Inflammatory macrophage (primary cell): Measurements from ENCODE around the gene KIAA1755.
A peak's percentile ranks its signal among the peaks of the same experiment; 100 is the strongest.

Source experiments
- DNase-seq, 2 donors: peaks; one replicate each; pipeline ENCODE4 v3.0.0-alpha.2; 2020 to 2022

KIAA1755 gene

DNA sequence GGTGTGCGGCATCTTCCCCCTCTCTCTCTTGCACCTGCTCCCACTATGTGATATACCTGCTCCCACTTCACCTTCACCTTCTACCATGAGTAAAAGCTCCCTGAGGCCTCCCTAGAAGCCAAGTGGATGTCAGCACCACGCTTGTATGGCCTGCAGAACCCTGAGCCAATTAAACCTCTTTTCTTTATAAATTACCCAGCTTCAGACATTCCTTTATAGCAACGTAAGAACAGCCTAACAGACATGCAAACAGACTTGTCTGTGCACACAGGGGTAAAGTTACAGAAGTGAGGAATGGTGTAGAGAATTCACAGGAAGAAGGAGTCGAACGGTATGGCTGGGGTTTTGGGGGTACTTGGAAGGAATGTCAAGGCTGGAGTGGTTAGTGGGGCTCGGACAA, 80.7 kb downstream of the KIAA1755 start:
- no peak for DNase-seq

DNA sequence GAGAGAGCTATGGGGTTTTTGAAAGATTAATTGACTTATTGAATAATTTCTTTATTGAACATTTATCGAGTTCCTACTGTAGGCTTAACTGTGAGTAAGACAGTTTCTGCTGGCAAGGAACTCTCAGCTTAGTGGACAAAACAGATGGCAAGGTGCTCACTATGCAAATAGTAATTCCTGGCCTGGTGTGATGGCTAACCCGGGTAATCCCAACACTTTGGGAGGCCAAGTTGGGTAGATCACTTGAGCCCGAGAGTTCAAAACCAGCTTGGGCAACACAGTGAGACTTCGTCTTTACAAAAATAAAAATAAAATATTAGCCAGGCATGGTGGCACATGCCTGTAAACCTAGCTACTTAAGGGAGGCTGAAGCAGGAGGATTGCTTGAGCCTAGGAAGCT, 82.0 kb downstream of the KIAA1755 start:
- no peak for DNase-seq

DNA sequence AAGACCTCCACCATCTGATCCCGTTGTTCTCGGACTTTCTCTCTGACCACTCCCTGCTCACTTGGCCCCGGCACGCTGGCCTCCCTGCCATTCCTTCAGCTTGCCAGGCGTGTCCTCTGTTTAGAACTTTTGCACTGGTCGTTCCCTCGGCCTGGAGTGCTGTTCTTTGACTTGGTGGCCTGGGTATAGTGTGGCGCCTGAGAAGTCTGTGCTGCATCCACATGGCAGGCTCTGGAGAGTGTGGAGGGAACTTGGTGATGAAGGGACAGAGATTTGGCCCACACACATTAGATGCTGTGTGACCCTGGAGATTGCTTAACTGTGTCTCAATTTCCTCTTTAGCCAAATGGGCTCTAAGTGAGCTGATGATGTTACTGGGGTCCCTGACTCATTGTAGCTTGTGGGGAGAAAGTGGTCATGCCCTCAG, 82.5 kb downstream of the KIAA1755 start:
- peak; percentile 90 to 93 for DNase-seq

DNA sequence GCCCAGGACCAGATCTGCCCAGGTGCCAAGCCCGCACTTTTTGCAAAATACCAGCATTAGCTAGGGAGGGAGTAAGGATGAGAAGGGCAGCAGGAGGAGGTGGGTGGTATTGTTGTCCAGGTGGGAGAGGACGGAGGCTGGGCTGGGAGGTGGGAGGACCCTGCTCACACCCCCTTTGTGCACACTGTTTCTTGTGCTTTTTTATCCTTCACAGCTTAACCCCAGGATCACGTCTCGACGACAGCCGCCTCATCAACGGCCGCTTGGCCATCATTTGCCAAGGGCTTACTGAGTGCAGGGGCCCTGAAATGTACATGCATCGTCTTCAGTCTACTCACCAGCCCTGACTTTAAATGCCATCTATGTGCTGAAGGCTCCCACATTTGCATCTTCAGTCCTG, 83.3 kb downstream of the KIAA1755 start:
- no peak for DNase-seq

DNA sequence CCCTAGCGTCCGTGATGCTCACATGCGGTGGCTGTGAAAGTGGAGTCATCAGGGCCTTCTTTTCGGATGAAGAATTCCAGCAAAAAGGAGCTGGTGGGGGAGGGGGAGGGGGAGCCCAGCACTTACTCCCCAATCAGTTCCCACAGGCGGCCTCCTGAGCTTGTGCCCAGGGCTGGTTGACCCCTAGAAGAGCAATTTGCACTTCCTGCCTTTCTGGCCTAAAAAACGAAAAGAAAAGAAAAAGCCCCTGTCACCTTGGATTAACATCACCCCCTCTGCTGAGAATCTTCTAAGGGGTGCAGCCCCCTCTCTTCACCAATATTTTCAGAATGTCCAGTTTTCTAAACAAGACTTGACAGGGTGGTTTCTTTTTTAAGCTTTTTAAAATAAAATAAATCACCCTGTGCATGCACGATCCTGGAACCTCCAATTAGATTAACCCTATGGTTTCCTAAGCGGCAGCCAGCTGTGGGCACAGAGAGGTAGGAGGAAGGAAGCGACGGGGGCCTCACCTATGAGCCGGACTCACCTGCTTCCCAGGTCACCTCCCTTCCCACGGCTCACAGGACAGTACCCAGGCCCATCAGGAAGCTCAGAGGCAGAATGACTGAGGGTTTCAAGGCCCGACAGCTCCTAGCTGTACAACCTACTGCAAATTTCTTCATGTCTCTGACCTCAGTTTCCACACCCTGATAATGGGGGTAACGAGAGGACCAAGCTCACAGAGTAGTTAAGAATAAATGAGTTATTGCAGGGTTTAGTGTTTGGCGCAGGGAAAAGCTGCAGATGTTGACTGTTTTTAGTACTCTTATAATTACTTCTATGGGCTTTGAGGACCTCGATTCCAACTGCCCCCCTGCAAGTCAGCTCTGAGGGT, 85.0 kb downstream of the KIAA1755 start:
- no peak for DNase-seq

DNA sequence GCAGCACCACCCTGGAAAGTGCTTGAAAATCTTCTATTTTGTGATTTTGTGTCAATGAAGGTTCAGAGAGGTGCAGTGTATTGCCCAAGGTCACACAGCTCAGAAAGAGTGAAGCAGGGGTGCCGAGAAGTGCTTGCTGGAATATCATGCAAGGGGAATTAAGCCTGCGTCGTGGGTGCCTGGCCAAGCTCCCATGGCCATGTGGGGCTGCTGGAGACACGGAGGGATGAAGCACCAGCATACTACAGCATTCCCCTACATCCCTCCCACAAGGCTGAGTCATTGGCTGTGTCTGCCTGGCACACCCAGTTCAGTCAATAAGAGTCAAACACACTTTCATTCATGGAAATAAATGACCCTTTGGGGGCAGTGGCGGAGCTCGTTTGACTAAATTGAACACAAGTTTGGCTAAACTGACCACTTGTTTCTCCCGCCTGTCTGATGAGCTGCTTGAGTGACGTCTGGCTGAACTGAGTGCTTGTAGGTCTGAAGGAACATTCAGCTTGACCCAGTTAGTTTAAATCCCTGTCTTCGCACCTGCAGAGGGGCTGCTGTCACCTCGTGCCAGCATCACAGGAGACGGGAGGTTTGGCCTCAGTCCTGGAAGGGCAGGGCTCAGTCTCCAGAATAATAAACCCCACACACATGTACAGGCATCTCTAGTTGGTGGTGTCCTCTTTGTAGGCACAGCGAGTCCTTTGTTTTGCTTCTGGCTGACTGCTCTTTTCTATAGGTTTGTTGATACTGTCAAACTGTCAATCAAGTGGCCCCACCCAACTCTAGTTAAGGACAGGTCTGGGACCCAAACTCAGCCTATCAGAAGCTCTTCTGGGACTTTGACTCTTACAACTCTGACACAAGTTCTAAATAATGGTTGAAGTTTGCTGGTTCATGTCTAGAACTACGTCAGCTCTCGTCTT, 87.0 kb downstream of the KIAA1755 start:
- DNase-seq, result peak; percentile 33 to 72

DNA sequence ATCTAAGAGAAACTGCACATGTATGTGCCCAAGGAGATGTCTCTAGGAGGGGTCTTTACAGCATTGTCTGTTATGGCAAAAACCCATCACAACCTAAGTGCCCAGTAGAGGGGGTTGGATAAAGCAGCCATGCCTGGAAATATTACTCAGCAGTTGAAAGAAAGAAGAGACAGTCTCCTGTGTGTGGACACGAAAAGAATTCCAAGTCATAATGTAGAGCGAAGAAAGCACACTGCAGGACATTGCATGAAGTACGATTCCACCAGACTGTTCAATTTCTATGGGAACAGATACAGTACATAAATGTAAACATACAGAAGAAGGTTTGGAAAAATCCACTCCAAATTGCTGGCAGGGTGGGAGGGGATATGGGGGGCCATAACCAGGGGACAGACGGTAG, 88.1 kb downstream of the KIAA1755 start:
- no peak for DNase-seq

DNA sequence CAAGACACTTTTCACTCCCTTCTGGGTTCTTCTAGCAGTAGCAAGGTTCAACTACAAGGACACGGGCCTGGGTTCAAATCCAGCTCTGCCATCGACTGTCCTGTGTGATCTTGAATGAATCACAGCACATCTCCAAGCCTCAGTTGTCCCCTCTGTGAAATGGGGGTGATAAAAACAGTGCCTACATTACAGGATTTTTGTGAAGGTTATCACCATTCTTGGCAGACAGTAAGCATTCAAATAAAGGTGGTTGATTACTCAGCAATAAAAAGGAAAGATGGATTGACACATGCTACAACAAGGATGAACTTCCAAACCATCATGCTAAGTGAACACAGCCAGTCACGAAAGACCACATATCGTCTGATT, 88.9 kb downstream of the KIAA1755 start:
- DNase-seq, result no peak

DNA sequence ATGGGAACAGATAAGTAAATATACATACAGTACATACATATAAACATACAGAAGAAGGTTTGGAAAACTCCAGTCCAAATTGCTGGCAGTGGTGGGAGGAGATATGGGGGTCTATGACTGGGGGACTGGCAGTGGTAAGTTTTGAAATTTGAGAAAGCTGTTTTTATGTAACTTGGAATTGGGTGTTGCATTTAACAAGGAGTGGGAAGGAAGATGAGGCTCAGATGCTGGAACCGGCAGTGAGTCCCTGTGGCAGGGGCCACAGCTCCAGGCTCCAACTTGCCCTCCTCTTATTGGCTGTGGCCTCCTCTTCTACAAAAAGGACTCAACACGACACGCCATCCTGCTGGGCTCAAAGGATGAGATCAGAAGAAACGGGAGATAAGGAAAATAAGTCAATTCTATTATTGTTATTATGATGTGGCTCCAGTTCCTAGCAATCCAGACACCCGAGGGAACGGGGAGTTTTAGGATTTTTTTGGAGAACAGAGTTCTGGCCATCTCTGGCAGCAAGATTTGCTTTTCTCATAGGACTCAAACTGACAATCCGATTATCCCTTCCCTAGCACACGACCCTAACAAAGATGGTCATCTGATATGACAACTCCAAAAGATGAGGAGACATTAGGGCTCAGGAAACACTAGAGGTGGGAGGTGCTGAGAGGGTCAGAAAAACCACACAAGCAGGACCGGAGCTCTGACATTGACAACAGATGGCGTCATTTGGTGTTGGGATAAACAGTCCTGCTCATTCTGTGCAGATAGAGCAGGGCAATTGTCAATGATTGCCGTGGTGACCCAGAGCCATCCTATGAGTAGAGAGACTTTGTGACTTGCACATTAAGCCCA, 89.5 kb downstream of the KIAA1755 start:
- no peak for DNase-seq

DNA sequence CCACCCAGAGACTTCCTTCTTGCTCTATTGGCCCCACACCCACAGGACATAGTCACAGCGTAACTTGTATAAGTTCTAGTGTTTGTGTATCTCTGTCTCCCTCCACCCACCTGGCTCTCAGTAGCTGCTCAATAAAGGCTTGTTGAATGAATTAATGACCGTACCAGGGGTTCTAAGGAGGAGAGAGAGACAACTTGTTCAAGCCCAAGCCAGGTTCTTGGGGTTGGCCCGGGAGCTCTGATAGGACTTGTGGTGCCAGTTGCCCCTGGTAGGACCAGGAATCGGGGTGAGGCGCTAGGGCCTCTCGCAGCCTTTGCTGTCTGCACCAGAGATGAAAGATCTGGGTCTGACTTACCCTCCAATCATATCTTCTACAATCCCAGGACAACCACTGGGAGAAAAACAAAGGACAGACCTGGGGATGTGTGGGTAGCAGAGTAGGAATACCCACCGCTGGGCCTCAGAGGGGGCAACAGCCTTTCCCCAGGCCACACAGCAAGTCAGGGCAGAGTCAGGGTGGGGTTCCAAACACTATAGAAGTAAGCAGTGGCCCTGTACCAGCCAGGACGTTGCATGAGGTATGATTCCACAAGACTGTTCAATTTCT, 90.2 kb downstream of the KIAA1755 start:
- DNase-seq, result no peak

DNA sequence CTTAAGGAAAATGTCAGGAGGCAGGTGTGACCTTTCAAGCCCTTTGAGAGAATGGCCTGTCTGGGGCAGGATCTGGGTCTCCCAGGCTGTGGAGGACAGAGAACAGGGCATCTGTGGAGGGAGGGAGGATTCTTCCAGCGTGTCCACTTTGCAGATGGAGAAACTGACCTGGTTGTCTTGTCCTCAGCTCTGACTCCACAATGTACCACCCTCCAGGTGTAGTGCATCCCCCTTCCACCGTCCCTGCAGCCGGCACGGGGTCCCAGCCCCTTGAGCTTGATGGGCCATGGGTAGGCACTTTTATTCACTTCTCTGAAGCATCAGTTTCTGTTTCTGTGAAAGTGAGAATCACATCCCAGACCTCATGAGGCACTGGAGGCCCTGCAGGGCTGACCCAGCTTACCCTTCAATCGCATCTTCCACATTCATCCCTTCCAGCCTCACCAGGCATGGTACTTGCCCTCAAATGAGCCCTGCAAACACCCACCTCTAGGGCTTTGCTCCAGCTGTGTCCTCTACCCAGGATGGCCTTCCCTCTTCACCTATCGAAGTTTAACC, 90.8 kb downstream of the KIAA1755 start:
- DNase-seq, result no peak

DNA sequence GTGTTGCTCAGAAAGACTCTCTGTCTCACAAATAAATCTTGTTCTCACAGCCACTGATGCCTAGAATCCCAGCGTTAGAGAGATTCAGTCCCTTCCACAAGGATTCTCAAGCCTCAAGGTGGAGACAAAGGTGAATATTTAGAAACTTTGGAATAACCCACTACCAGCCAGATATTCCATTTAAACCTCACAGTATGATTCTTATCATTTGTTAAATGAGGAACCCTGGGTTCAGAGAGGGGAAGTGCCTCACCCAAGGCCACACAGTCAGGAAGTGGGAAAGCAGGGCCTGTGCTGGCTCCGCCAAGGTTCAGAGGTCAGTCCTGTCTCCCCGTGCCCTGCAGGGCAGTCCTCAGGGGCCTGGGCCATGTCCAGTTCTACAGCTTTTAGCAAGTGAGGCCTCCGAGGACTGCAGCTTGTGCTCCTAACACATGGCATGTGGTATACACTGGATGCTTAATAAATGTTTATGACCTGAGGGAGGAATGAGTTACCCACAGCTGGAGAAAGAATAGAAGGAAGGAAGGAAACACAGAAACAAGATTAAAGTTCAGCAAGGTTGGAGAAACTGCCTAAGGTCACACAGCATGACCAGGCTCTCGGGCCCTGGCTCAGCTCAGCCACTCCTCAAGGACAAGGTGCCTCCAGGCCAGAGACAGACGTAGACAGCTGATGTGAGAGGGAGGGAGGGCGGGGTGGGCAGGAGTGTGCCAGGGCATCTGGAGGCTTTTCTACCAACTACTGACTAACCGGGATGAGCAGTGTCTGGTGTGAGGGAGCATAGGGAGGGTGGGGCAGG, 91.5 kb downstream of the KIAA1755 start:
- peak; percentile 86 to 89 for DNase-seq

DNA sequence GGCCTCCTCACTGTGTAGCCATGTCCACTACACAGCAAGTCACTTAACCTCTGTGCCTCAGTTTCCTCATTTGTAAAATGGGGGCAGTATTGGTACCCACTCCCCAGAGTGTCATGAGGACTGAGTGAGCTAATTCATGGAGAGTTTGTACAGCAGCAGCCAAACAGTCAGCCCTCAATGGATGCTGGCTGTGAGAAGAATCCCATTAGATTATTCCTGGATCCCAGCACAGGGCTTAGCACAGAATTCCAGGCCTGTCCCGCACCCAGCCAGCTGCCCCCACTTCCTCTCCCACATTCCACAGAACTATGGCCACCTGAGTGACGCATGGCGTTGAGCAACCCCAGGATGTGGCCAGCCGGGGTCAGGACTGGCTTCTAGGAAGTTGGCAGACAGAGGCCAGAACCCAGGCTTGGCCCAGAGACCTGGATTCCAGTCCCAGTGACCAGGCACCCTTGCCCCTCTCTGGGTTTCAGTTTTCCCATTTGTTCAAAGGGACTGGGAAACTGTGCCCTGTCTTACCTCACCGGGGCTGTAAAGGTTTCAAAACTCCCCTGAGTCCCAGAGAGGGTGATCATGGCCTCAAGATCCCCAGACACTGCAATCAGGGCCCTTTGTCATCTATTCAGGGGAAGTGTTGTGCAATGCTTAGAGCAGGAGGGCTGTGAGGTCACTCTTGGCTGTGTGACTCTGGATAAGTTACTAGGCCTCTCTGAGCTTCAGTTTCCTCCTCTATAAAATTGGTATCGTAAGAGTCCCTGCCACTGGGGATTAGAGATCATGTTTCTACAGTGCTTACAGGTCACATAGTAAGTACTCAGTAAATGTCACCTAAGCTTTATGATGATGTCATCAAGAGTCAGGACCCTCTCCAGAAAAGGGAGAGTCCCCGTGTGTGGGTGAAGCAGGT, 92.4 kb downstream of the KIAA1755 start:
- peak; percentile 94 for DNase-seq

DNA sequence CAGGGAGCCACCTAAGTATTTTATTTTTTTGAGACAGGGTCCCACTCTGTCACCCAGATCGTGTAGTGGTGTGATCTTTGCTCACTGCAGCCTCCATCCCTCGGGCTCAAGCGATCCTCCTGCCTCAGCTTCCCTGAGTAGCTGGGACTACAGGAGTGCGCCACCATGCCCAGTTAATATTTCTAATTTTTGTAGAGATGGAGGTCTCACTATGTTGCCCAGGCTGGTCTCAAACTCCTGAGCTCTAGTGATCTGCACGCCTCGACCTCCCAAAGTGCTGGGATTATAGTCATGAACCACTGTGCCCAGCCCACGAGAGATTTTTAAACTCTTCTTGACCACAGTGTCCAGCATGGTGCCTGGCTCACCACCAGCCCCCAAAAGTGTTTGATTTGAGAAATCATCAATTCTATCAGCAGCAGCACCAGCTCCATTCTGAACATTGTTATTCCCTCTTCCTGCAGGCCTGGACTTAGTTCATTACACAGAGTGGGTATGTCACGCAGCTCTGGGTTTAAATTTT, 93.1 kb downstream of the KIAA1755 start:
- DNase-seq, result no peak

DNA sequence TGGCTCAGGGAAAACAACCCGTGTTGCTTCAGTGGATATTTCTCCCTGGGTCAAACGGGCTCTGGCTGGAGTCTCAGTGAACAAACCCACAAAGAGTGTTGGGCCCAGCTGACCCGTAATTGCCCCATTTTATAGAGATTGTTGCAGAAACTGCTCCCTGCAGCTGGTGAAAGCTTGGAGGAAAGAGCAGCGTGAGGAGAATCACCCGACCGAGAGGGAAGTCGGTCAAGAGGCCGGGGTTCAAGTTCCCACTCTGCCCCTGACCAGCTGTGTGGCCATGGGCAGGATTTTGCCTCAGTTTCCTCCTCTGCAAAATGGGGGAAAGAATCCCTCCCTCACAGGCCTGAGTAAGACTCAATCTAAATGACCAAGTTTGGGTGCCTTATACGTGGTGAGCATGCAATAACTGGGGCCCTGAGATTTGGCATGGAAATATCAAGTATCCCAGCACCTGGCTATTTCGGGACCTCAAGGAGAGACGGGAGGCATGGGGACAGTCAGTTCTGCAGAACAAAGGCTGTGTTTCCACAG, 93.8 kb downstream of the KIAA1755 start:
- peak; percentile 68 to 79 for DNase-seq

DNA sequence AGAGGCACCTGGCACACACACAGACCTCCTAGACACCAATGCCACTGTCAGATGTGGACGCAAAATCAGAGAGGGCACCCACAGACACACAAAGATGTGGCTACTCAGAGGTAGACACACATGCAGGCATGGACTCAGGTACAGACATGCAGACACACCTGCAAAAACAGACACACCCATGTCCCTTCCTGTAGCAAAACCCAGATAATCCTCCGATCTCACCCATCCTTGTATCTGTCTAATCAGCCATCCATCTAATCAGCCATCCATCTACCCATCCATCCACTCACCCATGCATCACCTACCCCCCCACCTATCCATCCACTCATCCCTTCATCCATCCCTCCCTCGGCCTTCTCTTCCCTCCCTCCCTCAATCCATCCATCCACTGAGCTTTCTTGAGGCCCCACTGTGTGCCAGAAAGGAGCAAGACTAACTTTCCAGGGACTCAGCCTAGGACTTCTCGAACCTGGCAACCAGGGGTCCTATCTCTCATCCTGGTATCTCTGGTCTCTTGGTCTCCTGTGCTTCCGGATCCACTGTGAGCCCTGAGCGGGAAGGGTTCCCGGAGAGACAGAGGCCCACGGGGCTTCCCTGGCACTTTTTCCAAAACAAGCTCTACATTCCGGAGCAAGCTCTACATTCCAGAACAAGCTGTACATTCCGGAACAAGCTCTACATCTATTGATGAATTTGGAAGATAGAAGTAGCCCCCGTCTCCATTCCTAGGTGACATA, 94.4 kb downstream of the KIAA1755 start:
- no peak for DNase-seq

DNA sequence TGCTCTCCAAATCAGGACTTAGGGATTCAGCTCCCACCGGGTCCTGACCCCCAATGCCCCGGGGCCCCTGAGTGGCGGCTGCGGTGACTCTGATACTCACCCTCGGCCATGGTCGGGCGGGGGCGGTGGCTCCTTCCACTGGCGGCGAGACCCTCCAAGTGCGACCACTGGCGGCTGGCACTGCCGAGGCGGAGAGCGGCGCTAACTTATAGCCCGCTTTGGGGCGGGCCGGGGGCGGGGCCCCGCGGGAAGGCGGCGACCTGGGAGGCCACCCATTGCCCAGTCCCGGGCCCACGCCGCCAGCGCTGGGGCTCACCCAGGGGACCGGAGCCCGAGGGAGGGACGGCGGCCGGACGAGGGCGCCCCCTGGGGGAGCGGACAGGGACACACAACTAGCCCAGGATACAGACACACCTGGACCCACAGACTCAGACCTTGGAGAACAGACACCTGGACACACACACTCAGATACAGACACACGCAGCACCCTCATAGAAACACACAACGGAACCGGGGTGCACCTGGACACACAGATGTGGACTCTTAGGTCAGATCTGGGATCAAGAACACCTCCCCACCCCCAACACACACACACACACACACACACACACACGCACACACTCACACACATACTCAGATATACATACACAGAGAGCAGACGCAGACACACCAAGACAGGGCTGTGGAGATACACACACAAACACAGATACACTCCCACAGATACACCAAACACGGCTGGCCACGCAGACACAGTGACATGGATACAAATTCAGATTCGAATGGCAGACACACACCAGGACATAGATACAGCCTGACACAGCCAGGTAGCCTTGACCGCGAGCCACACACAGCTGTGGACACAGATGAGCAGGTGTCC, 95.2 kb downstream of the KIAA1755 start, which contains the start of gene TGM2:
TGM2 (minus strand) TSS at position 182 of the 877 bp plus-strand sequence; CDS start at position 110, 72 bp downstream.
- peak; percentile 77 to 93 for DNase-seq
